ENCODE data around the gene NNAT.

GRCh38 chr20:37534401-37535157 is 13.5 kb downstream of the NNAT start:
- TF ChIP-seq CTCF (IDR thresholded peaks at IDR 0.05) (peak; percentile 55 to 95 (median 92)), POLR2A (IDR thresholded peaks at IDR 0.05) (no peak)

Data from body of pancreas (tissue), 4 donors.